Medulla oblongata (tissue), 1 donor: ENCODE measurements around the gene HES5.

Source experiments
- DNase-seq: peaks from one replicate; pipeline ENCODE4 v3.0.0-alpha.2; 2015; ENCODE audit errors: extremely low spot score

HES5 gene

DNA sequence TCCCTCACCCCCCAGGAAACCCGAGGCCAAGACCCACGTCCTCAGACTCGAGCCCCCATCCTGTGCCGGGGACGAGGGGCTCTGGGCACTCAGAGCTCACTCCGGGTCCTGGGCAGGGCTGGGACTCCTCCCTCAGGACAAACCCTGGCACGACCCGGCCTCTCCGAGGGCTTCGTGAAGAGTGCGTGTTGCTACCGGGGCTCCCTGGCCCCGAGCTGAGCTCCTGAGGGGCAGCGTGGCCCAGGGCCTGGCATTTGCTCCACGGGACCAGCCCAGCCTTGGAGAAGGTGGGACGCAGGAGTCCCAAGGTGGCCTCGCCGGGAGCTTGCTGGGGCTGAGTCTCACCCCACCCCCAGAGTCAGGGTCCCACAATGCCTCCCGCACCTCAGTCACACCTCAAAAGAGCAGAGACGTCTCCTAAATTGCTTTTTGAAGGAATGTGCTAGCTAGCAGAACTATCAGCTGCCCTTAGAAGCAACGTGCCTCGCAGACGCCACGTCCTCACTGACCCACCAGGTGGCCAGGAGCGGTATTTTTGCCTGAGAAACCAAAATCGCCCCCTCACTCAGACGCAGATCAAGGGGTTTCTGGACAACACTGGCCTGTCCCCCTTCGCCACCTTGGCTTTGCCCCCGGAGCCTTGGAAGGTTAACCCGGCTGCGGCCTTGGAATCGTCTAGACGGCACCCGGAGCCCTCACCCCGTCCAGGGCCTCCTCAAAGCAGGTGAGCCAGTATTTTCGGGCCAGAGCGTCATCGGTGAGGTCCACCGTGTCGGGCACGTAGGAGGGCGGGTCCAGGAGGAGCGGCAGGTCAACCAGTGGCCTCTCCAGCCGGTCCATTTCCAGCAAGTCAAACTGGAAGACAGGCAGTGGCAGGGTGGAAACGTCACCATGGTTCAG lies 14.9 kb downstream of the HES5 start:
- no peak for DNase-seq

DNA sequence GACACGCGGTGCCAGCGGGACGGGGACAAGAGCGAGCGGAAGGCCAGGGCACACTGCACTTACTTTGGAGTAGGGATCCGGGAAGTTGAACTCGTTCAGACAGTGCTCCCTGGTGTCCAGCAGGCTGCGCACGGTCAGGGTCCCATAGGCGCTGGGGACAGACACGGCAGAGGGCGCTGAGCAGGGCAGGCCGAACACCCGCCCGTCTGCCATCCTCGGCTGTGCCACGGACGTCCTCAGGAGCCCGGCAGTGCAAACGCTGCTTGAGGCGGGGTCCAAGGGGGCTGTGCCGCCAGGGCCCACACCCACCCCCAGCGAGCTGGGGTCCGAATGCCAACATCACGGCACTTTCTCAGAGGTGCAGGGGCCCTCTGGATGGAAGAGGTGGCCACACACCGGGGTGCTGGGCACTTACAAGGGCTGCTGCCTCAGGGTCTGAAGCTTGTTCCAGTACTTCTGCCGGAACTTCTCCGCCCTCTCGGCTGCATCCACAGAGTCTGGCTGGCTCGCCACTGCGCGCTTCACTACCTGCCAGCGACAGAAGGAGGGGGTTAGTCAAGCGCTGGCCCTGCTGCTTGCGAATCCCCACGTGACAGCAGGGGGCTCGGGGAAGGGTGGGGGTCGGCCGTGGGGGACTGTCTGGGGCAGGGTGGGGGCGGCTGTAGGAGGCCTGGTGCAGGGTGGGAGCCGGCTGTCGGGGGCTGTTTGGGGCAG lies 16.0 kb downstream of the HES5 start:
- DNase-seq = no peak

DNA sequence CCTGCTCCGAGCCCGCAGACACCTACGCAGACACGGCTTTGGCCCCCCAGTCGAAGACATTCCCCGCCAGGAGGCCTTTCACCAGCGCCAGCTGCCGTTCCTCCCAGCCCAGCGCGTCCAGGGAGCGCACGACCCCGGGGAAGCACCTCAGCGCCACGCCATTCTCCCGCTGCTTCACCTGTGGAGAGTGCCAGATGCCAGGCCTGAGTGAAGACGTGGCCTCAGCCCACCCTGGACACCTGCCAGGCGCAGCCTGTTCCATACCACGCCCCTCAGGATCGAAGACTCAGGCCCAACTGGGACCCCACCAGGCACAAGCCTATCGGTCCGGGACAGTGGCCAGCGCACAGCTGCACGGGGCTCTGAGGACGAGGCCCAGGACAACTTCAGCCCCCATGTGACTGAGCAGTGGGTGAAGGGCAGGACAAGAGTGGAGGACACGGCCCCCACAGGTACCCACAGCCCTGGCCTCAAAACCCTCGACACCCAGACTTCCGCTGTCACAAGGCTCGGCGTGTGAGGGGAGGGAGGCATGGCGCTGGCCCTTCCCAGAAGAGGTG lies 17.1 kb downstream of the HES5 start:
- no peak for DNase-seq

DNA sequence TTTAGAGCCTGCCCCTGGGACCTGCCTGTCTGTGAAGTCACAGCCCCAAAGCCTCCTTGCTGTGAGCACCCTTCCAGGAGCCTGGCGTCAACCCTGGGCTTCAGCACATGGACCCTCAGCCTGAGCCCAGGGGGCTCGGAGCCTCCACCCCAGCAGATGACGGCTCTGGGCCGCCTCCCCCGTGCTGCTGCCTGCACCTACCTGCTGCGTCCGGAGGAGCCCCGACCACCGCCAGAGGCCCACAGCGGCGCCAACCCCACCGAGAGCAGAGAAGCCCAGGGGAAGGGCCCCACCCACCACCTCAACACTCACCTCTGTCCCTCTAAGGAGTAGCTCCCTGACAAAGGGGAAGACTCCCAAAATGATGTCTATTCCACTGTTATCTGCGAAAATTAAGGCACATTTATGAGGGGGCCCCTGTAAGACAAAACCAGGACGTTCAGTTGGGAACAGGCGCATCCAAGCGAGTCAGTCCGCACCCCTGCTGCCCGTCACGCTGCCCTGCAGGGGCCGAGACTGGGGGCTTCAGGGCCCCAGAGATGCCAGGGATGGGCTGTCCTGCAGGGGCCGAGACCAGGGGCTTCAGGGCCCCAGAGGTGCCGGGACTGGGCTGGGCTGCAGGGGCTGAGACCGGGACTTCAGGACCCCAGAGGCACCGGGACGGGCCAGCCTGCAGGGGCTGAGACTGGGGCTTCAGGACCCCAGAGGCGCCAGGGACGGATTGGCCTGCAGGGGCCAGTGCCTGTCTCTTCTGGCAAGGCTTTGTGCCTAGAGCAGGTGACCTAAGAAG lies 19.5 kb downstream of the HES5 start:
- no peak for DNase-seq

DNA sequence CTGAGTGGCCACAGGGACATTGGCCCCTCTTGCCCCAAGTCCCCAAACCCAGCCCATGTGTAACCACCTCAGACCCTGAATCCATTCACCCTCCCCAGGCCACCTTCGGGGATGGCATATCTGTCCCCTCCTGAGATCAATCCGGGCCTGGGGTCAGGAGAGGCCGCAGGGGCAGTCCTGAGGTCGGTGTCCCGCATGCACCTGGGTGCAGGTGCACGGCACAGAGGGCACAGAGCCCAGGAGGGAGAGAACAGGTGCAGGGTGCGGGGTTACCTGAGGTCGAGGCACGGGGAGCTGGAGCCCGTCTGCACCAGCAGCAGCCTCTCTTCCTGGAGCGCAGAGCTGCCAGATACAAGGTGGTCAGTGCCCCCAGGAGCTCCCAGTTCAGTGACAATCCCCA lies 20.5 kb downstream of the HES5 start:
- DNase-seq = no peak

DNA sequence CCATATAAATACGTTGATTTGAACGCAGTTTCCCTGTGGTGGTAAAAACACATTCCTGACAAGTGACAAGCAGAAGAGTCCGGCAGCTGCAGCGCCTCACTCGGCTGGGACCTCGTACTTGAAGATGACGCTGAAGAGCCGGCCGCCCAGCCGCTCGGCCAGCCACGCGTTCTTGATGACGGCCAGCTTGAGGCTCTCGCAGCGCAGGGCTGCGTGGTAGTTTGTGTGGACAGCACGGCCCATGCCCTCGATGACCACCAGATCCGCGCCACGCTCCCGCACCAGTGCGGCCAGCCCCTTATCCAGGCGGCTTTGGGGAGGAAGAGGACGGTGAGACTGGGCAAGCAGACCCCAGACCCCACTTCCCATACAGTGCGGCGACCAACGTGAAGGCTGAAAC lies 21.3 kb downstream of the HES5 start:
- DNase-seq = no peak

DNA sequence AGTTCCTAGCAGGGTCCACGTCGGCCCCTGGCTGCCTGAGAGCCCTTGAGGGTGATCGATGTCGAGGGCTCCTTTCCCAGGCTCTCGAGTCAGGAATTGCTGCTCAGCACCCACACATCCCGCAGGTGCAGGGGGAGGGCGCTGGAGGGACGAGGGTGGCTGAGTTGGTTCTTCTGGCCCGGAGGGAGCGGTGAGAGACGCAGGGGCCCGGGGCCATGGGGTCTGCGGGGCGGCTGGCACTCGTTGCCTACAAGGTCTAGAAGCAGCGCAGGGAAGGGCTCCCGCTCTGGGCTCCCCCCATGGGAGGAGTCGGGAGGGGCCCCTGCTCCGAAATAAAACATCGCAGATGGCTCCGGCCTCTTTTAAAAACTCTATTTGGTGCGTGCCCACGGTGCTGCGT lies 21.9 kb downstream of the HES5 start:
- no peak for DNase-seq

DNA sequence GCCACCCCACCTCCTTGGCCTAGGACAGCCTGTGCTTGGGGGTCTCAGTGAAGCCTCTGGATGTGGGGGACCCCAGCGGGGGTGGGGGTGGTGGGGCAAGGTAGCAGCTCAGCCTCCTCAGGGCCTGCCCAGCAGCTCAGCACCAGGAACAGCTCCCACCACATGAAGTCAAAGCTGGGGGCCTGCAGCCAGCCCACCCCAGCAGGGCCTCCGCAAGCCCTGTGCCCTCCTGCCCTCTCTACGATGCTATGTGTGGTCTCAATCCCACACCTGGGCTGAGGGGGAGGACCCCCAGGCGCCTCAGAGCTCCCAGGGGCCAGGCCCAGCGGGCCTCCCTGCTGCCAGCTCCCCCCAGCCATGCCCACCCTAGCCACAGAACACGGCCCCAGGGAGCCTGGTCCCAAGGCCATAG lies 22.3 kb downstream of the HES5 start:
- no peak for DNase-seq

DNA sequence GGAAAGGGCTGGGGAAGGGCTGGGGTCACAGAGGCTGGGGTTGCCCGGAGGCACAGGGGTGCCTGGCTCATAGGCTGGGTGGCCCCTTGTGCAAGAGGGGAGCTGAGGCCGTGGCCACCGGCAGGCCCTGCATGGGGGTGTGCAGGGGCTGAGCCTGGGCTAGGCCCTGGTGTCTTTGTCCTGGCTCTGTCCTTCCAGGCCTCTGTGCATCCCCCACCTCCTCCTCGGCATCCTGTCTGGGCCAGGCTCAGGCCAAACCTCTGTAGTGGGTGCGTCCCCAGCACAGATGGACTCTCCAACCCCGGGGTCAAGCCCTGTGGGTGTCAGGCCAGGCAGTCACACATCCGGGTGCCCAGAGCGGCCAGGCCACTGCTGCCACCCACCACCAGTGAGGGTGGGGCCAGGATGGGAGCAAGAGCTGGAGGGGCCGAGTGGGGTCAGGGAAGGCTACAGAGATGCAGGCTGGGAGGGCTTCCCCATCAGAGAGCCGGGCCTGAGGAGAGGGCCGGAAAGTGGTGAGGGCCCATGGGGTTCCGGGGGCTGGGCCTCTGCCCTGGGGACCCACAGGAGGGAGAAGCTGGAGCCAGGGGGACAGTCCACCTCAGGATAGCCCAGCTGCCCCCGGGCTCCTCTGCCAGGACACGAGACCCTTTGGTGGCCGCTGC lies 23.0 kb downstream of the HES5 start:
- DNase-seq = no peak

DNA sequence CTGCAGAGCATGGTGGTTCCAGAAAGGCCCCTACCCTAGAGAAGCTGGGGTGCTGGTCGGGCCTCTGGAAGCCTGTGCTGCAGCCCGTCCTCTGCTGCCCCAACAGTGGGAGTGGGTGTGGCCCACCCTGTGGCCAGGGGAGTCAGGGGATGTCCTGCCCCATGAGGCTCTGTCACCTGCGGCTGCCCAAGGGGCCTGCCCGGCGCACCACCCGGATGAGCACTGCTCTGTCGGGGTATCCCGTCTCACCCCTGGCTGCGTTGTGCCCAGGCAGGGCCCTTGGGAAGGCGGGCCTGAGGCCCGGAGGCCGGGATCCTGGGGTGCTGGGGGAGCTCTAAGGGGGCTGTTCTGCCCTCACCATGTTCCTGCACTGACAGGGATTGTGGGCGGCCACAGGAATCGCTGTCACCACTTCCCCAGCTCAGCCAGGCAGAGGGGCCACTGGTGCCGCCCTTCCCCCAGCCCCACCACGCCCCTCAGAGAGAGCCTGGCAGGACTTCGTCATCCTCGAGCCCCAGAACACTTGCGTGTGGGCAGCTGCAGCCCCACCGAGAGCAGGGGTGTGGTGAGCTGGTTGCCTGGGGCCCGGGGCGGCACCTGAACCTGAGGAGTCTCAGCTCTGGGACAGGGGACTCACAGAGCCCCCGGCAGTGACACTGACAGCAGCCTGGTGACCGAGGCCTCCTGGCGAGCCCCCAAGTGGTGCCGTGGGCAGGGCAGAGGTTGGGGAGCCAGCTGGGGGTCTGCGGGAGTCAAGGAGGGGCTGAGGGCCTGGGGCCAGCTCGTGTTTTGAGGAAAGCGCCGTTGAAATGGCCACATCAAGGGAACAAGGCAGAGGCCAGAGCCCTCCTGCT lies 23.8 kb downstream of the HES5 start:
- DNase-seq = no peak

DNA sequence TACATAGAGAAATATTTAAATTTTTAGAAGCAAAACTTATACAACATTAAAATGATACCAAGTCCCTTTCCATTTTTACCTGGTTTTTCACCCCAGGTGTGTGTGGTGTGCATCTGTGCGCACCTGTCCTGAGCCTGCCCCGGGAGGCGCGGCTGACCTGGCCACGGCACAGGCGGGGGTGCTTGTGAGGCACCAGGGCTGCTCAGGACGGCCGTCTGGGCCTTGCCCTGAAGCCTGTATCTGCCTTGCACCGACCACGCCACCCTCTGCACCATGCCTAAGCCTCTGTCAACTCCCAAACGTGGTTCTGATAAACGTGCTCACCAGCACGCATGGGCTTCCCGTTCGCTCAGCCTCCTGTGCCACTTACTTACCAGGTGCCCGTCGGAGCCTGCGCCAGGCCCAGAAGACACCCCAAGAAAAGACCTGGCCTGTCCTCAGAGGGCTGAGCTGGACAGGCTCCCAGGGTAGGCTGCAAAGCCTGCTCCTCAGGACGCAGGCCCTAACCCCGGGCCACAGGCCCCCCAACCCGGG lies 24.5 kb downstream of the HES5 start:
- DNase-seq = no peak

DNA sequence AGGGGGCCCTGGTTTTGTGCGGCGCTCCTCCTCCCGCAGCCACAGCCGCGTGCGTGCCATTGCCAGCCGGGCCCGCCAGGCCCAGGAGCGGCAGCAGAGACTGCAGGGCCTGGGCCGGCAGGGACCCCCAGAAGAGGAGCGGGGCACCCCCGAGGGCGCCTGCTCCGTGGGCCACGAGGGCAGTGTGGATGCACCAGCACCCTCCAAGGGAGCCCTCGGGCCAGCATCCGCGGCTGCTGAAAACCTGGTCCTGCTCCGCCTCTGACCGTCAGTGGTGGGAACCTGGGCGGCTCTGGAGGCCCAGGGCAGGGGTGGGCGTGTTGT lies 25.2 kb downstream of the HES5 start:
- no peak for DNase-seq

DNA sequence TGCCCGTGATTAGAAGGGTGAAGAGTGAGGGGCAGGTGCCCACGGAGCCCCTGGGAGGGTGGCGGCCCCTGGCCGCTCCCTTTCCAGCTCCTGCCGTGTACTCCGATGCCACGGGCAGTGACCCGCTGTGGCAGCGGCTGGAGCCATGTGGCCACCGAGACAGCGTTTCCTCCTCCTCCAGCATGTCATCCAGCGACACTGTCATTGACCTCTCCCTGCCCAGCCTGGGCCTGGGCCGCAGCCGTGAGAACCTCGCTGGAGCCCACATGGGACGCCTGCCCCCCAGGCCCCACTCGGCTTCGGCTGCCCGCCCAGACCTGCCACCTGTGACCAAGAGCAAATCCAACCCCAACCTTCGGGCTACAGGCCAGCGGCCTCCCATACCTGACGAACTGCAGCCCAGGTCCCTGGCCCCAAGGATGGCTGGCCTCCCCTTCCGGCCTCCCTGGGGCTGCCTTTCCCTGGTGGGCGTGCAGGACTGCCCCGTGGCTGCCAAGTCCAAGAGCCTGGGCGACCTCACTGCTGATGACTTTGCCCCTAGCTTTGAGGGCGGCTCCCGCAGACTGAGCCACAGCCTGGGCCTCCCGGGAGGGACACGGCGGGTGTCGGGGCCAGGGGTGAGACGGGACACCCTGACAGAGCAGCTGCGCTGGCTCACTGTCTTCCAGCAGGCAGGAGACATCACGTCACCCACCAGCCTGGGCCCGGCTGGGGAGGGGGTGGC lies 25.7 kb downstream of the HES5 start:
- no peak for DNase-seq

DNA sequence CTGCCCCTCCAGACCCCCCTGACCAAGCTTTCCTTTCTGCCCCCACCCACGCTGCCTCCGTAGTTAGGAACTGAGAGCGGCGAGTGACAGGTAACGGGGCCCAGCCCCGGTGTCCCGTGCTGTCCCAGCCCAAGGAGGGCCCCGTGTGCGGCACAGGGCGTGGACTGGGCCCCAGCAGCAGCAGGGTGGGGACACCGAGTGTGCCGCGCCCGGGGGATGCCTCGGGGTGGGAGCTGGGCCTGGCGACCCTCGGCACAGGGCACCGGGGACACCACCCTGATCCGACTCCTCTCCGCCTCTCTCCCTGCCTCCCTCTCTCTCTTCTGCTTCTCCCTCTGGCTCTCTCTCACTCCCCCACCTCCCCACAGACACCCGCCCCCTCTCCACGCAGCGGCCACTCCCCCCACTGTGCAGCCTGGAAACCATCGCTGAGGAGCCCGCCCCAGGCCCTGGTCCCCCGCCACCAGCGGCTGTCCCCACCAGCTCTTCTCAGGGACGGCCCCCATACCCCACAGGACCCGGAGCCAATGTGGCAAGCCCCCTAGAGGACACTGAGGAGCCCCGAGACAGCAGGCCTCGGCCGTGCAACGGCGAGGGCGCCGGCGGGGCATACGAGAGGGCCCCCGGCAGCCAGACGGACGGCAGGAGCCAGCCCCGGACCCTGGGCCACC lies 26.4 kb downstream of the HES5 start:
- DNase-seq = no peak

DNA sequence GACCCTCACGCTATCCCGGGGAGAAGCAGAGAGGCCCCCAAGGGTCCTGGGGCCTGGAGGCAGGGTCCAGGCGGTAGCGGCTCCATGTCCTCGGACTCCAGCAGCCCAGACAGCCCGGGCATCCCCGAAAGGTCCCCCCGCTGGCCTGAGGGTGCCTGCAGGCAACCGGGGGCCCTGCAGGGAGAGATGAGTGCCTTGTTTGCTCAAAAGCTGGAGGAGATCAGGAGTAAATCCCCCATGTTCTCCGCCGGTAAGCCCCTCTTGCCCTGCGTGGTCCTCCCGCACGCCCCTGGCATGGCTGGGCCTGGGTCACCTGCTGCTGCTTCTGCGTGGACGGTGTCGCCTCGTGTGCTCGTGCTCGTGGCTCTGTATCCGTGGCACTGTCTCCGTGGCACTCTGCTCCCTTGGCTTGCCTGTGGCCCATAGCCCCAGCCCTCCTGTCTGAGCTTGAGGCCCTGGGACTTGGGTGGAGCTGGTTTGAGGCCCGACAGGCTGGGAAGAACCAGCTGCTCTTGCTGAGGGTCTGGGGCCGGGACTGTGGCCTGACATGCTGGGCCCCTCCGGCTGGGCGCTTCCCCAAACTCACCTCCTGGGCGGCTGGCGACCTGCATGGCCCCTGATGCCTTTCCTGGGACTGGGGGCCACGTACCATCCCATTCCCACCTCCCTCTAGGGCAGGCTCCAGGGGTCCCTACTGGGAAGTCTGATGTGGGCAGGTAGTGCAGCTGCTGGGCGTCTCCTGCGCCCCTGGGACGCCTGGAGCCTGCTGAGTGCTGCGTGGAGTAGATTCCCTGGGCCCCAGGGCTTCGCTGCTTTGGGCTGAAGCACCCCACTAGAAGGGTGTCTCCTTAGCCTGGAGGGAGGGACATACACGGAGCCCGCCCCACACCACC lies 27.2 kb downstream of the HES5 start:
- no peak for DNase-seq

DNA sequence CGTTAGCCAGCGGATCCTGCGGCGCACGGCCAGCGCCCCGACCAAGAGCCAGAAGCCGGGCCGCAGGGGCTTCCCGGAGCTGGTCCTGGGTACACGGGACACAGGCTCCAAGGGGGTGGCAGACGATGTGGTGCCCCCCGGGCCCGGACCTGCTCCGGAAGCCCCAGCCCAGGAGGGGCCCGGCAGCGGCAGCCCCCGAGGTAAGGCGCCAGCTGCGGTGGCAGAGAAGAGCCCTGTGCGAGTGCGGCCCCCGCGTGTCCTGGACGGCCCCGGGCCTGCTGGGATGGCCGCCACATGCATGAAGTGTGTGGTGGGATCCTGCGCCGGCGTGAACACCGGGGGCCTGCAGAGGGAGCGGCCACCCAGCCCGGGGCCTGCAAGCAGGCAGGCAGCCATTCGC lies 27.9 kb downstream of the HES5 start:
- DNase-seq = no peak

DNA sequence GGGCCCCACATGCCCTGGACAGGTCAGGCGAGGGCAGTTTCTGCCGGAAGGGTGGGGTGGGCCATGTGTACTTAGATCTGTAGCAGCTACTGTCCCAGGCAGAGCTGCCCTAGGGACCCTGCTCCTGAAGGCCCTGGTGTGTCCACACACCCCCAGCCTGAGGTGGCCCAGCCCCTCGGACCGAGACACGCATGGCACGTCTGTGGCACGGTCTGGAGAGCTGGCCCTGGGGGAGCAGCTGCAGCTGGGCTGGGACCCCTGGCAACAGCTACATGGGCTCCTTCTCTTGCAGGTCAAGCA lies 28.3 kb downstream of the HES5 start:
- DNase-seq = no peak

DNA sequence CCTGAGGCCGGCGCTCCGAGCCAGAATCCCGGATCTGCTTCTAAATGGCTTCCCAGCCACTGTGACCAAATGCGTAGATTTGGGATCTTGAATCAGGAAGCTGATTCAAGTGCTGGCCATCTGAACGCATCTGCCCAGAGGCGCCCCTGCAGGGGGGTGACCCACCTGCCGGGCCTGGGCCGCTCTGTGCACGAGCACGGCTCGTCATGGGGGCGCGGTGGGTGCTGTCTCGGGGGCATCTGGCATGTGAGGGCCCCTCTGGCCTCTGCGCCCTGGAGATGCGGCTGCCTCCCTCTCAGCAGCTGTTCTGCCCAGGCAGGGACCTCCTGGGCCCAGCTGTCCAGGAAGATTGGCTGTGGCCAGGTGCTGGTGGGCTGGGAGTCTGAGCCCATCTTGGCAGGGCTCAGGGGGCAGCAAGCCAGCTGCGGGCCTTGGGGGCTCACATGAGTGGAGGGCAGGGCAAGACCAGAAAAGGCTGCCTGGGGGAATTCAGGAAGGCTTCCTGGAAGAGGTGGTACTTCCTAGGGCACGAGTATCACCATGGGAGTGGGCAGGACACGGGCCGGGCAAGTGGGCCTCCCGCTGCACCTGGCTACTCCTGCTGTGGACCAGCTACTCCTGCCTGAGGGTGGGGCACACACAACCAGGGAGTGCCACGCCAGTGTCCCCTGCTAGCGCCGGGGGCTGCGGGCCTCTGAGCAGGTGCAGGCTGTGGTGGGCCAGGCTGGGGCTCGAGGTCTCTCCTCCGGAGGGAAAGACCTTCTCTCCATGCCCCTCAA lies 28.8 kb downstream of the HES5 start:
- DNase-seq = no peak
